Measurements from ENCODE around the gene PSME1.

Gene PSME1

DNA sequence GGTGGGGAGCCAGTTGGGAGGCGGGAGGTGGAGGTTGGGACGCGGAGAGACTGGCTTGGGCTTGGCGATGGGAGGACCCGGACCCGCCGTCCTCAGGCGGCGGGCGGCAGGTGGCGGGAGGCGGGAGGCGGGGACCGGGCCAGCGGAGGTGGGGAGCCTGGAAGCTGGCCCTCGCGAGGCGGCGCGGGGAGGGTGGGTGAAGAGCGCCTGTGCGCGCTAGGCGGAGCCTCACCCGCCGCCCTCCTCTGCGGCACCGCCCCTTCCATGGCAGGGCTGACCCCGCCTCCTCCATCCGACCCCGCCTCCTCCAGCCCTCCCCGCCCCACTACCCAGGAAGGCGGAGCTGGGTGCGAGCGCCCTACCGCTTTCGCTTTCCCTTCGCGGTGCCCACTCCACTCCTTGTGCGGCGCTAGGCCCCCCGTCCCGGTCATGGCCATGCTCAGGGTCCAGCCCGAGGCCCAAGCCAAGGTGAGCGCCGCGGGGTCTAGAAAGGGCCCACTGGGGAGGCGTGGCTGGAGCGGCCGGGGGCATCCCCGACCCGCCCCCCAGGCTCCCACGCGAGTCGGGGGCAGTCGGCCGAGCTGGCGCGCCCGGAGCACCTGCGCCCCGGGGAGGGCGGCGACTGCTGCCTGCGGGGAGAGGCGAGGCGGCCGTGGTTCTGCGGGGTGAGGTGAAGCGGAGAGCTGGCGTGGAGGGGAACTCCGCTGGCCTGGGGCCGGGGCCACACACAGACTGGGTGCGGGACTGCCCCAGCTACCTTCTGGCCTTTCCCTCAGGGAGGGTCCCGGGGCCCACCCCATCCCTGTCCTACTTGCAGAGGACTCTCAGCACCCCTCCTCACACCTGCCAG is at the start of gene PSME1:
PSME1 (plus strand) TSS at position 361 of the 850 bp plus-strand sequence; CDS start at position 430, 69 bp downstream.
- DNase-seq (ENCODE audit: low read depth): peak; percentile 90

DNA sequence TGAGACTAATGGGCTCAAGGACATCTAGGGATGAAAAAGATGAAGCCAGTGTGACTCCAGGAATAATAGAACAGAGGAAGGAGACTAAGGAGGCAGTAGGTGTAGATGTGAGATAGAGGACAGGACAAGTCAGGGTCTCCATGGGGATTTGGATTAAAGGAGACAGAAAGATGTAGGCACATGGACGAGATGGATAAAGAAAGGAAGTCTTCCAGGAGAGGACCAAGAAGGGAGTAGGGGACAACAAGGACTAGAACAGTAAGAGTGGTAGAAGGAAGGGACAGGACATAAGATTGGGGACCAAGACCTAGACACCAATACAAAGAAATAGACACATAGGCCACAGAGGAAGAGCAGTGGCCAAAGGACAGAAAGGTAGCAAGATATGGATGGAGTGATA is 49.0 kb upstream of the PSME1 start:
- DNase-seq (ENCODE audit: low read depth): no peak

DNA sequence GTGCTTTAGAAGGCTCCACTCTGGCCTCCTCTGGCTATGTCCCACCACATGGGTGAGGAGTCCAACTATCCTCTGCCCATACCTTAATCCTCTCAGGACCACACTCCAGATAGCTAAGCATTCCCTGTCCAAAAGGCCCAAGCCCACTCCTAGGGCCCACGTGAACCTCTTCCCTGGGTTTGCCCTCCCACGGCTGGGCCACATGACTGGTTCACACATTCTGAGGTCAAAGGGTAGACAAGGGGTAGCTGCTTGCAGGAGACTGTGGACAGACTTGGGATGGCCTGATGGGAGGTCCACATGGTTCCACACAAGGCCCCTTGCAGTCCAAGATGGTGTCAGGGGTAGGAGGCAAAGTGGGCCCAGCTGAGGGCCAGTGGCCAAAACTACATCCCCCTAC is 47.9 kb upstream of the PSME1 start:
- no peak for DNase-seq (ENCODE audit: low read depth)

DNA sequence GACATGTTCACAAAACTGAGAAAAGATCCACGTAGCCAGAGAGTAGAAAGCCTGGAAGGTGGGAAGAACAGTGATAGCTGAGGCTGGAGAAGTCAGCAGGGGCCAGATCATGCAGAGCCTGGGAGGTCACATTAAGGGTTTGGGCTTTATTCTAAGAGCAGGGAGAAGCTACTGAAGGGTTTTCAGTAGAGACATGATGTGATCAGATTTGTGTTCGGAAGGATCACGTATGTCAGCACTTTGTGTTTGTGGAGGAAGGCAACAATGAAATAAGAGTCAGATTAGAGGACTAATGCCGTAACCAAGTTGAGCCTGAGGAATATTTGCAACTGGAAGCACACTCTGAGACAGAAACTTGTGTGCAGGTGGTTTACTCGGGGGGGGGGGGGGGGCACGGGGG is 46.1 kb upstream of the PSME1 start:
- no peak for DNase-seq (ENCODE audit: low read depth)

DNA sequence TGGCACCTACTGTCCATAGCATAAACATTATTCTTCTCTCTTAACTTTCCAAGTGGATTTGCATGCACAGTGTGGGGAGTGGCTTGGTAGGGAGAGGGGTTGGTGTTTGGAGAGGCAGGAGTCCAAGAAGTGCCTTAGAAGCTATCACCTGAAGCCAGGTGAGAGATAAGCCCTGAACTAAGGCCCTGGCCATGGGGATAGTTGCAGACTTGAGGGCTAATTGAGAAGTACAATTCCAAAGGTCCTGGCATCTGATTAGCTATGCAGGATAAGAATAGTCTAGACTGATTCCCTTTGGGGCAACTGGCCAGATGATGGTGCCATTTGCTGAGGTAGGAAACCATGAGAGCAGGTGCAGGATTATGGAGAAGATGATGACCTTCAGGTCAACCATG is 43.9 kb upstream of the PSME1 start:
- no peak for DNase-seq (ENCODE audit: low read depth)

DNA sequence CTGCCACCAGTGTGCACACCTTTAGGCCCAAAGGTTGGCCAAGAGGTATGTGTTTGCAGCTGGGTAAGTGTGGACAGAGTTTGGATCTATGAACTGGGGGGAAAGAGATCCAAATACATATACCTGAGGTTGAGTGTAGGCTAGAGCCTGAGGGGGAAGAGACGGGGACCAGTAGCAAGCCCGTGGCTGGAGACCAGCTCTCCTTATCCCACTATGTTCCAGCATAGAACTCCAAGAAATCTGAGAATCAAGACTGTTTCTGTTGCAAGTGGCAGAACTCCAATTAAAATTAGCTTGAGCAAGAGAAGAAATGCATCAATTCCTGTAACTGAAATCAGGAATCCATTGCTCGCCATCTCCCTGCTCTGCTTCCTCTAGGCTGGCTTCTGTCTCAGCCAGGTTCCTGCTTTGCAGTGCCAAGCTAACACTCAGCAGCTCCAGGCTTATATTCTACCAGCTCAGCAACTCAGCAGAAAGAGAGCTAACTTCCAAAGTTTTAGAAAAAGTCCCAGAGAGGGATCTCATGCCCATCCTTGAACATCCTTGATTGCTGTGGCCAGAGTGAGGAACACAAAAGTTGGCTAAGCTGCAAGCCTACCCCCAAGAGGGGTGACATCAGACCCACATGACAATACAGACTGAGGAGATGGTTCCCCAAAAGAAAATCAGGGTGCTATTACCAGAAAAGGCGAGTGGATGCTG is 43.3 kb upstream of the PSME1 start:
- DNase-seq (ENCODE audit: low read depth): no peak

DNA sequence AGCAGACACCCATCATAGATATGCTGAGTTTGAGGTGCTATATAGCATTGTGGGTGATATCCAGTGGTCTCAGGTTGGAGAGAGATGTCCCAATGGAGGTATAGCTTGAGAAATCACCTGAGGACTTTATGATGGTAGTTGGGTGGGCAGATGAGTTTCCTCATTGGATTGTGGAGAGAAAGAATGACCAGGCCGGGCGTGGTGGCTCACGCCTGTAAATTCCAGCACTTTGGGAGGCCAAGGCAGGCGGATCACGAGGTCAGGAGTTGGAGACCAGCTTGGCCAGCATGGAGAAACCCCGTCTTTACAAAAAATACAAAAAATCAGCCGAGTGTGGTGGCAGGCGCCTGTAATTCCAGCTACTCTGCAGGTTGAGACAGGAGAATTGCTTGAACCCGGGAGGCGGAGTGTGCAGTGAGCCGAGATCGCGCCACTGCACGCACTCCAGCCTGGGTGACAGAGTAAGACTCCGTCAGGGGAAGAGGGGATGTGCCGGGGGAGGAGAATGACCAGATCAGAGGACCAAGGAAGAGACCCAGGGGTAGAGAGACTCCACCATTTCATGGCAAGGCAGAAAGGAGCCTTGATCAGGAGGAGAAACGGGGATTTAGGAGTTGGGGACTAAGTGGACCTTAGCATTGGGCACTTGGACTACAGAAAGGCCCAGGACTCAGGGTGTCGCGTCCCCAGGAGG is 42.6 kb upstream of the PSME1 start:
- DNase-seq (ENCODE audit: low read depth): no peak

DNA sequence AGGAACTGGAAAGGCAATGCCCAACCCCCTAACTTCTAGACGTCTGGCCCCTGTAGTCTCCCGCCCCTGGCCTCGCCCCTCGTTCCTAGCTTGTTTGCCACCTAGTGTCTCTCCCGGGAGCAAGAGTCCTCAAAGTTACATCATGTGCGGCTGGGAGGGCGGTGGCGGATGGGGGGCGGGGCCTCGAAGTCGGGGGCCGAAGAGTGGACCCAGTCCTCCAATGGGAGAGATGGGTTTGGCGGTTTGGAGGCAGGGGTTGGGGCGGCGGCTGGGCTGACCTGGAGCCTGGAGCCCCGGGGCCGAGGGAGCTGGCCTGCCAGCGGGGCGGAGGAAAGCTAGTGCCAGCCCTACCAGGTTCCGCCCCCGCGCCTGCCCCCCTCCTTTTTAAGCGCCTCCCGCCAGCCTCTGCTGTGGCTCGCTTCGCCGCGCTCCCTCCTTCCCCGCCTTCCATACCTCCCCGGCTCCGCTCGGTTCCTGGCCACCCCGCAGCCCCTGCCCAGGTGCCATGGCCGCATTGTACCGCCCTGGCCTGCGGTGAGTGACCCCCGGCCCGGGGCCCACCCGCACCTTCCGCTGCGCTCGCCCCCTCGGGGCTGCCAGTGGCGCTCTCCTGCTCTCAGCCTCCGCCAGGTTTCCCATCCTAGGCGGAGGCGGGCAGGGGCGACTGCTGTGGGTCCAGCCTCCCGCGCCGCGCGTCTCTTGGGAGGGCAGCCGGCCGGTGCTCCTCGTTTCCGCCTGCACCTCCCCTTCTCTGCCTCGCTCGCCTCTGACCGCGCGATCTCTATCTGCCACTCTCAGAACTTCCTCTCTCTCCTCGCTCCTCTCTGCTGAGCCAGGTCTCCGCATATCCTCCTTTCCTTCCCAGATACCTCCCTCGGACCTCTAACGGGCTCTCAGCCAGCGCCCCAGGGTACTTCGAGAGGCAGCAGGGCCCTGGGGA is 41.8 kb upstream of the PSME1 start, which contains the start of gene PCK2:
PCK2 (plus strand) TSS at position 411 of the 940 bp plus-strand sequence; CDS start at position 506, 95 bp downstream.
- DNase-seq (ENCODE audit: low read depth): peak; percentile 71

DNA sequence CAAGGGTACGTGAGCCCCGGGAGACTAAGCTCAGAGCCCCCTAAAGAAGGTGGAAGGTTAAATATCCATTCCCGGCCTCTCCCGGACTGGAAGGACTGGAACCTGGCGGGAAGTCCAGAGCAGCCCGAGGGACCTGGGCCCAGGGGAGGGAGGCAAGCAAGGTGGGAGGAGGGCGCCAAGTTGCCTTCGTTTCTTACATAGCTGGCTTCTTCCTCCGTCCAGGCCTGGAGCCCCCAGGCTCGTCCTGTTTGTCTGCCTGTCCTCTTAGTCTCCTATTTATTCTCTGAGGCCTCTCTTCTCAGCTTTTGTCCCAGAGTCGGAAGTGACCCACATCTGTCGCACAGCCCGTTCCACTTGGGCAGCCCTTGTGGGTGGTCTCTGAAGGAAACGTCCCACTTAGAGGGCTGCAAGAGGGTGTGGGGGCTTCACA is 41.1 kb upstream of the PSME1 start:
- DNase-seq (ENCODE audit: low read depth): no peak

DNA sequence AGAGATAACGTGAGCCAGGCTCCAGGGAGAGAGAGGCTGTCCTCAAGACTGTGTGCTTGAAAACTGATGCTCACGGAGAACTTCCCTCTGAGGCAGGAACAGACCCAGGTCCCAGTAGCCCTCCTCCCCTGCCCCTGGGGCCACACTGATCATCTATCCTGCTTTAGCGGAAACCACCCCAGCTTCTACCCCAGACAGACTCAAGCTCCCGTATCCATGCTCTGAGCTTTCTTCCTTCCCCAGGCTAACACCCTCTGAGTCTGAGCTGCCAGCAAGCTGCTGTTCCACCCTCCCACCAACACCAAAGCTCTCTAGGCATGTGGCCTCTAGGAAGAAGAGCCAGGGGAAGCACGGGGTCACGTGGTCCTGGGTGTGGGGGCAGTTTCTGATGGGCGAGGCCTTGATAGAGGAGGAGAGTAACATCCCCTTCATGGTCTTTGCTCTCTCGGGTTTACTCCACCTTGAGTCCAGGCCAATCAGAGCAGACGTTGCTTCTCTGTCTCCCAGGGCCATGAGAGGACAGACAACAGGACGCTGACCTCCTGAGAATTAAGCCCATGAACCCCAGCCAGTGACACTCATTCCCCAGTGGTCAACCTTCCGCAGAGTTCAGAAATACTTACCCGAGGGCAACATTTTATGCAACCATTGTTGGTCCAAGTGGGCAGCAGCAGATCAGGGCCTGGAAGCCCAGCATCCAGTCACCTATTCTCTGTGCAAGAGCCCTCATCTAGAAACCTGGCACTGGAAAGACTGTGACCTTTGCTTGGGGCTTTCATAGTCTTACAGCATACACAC is 40.5 kb upstream of the PSME1 start:
- peak; percentile 12 for DNase-seq (ENCODE audit: low read depth)

DNA sequence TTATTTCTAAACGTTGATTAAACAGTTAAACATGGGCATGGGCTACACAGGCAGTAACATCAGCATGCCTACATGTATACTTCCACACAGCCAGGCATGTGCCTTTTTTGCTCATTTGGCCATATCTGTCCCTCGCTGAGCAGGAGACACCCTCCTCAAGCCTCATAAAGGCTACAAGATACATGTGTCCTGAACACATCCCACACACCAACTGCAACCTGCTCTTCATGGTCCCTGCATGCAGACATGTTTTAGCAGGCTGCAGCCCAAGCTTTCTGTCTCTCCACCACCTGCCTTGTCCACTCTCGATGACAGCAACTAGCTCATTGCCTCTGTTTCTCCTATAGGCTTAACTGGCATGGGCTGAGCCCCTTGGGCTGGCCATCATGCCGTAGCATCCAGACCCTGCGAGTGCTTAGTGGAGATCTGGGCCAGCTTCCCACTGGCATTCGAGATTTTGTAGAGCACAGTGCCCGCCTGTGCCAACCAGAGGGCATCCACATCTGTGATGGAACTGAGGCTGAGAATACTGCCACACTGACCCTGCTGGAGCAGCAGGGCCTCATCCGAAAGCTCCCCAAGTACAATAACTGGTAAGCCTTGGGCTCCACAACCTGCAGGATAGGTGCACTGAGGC is 39.3 kb upstream of the PSME1 start:
- no peak for DNase-seq (ENCODE audit: low read depth)

DNA sequence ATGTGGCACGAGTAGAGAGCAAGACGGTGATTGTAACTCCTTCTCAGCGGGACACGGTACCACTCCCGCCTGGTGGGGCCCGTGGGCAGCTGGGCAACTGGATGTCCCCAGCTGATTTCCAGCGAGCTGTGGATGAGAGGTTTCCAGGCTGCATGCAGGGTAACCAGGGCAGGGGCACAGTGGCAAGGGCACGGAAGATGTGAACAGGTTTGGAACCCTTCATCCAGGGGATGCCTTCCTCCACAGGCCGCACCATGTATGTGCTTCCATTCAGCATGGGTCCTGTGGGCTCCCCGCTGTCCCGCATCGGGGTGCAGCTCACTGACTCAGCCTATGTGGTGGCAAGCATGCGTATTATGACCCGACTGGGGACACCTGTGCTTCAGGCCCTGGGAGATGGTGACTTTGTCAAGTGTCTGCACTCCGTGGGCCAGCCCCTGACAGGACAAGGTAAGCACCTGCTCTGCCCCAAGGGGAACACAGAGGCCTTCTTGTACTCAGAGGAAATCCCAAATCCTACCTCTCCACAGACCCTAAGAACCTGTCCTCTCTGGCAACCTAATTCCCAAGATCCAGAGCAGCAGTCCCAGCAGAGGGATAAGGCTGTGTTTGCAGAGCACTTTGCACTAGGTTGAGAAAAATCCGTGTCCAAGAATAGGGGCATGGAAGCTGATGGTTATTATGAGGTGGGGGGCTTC is 37.6 kb upstream of the PSME1 start:
- DNase-seq (ENCODE audit: low read depth): no peak

DNA sequence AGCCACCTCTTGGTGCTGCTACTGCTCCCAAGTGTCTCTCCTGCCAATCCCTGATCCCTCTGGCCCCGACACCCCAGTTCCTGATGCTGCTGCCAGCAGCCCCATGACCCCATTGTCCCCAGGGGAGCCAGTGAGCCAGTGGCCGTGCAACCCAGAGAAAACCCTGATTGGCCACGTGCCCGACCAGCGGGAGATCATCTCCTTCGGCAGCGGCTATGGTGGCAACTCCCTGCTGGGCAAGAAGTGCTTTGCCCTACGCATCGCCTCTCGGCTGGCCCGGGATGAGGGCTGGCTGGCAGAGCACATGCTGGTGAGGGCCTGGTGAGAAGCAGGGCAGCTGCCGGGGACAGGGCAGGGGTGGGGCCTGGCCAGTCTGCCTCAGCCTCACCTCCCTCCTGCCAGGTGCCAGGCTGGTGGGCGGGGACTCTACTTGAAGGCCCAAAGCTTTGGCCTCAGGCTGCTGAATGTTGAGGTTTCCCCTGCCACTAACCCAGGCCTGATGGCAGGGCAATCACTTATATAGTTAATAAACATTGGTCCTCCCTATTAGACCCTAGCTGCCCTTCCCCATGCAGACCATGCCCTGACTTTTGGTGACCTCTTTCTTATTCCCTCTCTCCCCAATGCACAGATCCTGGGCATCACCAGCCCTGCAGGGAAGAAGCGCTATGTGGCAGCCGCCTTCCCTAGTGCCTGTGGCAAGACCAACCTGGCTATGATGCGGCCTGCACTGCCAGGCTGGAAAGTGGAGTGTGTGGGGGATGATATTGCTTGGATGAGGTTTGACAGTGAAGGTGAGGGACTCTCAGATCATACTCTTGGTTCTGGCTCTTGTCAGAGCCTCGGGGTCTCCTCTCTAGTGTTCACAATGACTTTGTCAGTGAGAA is 36.8 kb upstream of the PSME1 start:
- no peak for DNase-seq (ENCODE audit: low read depth)

DNA sequence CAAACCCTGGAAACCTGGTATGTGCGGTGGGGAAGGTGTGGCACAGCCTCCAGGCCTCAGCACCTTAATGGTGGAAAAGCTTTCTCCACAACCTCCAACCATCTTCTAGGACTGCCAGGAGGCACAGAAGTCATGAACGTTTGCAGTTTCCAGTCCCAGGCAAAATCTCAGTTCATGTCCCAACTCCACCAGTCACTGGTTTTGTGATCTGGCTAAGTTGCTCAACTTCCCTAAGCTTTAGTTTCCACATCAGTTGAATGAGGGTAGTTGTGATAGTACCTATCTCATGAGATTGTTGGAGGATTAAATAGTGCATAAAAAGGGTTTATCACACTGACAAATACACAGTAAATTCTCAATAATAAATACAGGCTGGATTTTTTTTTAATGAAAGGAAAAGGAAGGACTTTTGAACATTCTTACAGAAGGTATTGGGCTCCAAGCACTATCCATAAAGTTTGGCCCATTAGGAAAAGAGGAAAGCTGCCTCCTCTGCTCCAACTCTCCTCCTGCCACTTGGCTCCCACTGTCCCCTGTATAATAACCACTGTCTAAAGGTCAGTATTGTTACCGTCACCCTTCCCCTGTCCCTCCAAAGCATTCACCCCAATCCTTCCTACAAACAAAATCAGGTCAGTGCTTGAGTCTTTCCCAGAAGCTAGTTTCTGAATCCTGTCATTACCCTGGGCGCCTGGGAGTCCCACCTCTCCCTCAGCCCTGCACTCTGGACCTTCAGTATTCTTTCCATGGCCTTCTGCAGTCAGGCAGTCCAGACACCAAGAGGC is 35.6 kb upstream of the PSME1 start:
- DNase-seq (ENCODE audit: low read depth): no peak

DNA sequence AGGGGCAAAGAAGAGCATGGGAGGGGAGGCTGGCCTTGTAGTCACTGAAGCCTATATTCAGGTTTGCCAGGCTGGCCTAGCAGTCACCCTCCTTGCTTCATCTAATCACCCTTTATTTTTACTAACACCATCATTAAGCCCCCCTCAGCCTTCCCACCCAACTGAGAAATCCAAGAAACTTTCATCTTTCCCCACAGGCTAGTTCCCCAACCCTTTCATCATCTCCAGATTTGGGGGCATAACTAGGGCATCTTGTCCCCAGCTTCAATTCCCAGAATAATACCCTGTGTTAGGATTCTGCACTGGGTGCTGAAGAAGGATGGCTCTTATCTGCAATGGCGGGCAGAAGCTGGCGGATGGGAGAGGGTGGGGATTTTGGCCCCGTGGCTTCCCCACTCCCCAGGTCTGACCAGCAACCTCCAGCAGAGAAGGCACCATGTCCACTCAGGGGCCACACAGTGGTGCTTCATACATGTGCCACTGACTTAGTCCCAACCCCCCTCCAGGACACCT is 35.0 kb upstream of the PSME1 start:
- no peak for DNase-seq (ENCODE audit: low read depth)

DNA sequence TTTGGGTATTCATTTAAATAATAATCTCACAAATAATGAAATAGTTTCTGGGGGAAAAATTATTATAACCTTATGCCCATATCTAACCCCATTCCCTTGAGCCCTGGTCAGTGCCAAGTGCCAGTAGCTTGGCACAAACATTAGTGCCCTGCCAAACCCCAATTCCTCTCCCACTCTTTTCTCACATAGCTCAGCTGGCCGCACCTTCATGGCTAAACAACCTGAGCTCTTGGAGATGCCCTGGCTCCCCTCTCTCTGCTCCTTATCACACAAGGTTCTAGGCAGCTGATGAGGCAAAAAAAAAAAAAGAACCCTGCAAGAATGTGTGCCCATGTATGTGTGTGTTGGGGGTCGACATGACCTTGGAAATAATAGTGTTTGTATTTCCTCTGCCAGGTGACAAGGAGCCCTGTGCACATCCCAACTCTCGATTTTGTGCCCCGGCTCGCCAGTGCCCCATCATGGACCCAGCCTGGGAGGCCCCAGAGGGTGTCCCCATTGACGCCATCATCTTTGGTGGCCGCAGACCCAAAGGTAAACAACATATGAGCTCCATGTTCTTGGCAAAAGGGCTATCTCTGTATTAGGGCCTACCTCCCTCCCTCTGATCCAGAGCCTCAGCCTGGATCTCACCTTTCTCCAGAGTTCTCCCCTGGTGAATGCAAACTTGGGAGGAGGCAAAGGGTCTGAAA is 33.5 kb upstream of the PSME1 start:
- DNase-seq (ENCODE audit: low read depth): no peak

DNA sequence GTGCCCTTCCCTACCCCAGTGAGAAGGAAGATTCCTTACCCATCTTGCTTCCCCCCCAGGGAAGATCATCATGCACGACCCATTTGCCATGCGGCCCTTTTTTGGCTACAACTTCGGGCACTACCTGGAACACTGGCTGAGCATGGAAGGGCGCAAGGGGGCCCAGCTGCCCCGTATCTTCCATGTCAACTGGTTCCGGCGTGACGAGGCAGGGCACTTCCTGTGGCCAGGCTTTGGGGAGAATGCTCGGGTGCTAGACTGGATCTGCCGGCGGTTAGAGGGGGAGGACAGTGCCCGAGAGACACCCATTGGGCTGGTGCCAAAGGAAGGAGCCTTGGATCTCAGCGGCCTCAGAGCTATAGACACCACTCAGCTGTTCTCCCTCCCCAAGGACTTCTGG is 32.5 kb upstream of the PSME1 start:
- no peak for DNase-seq (ENCODE audit: low read depth)

Data from iris pigment epithelial cell (primary cell).